ENCODE measurements around the gene LHX6.

DNA sequence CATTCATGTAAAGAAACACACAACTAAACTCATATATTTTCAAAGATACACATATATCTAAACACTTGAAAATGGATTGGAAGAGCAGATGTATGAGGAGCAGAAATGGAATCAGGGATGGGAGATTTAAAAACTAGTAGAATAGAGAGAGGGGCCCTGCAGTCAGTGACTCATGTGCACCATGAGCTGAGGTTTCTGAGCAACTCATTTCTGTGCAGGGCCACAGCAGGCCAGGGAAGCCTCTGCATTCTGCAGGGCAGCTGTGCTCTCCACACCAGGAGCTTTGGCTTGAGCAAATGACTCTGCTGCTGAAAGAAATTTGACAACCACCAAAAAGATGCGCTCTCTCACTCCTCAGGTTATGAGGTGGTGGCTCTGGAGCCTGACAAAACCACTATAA lies 27.1 kb downstream of the LHX6 start:
- TF ChIP-seq, protein P1, sequence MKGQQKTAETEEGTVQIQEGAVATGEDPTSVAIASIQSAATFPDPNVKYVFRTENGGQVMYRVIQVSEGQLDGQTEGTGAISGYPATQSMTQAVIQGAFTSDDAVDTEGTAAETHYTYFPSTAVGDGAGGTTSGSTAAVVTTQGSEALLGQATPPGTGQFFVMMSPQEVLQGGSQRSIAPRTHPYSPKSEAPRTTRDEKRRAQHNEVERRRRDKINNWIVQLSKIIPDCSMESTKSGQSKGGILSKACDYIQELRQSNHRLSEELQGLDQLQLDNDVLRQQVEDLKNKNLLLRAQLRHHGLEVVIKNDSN (IDR thresholded peaks at IDR 0.05) = no peak
- no peak for TF ChIP-seq EP300 (IDR thresholded peaks at IDR 0.05; ENCODE audit: borderline replicate concordance)
- no peak for TF ChIP-seq FOXM1 (IDR thresholded peaks at IDR 0.05; ENCODE audit: borderline replicate concordance, low read depth)
- TF ChIP-seq TAF1 (IDR thresholded peaks at IDR 0.05; ENCODE audit: low read depth) = no peak
- TF ChIP-seq, protein P2, sequence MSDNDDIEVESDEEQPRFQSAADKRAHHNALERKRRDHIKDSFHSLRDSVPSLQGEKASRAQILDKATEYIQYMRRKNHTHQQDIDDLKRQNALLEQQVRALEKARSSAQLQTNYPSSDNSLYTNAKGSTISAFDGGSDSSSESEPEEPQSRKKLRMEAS (IDR thresholded peaks at IDR 0.05) = no peak
- TF ChIP-seq NFIC (IDR thresholded peaks at IDR 0.05) = no peak
- TF ChIP-seq CEBPB (IDR thresholded peaks at IDR 0.05) = no peak
- TF ChIP-seq, protein P3, sequence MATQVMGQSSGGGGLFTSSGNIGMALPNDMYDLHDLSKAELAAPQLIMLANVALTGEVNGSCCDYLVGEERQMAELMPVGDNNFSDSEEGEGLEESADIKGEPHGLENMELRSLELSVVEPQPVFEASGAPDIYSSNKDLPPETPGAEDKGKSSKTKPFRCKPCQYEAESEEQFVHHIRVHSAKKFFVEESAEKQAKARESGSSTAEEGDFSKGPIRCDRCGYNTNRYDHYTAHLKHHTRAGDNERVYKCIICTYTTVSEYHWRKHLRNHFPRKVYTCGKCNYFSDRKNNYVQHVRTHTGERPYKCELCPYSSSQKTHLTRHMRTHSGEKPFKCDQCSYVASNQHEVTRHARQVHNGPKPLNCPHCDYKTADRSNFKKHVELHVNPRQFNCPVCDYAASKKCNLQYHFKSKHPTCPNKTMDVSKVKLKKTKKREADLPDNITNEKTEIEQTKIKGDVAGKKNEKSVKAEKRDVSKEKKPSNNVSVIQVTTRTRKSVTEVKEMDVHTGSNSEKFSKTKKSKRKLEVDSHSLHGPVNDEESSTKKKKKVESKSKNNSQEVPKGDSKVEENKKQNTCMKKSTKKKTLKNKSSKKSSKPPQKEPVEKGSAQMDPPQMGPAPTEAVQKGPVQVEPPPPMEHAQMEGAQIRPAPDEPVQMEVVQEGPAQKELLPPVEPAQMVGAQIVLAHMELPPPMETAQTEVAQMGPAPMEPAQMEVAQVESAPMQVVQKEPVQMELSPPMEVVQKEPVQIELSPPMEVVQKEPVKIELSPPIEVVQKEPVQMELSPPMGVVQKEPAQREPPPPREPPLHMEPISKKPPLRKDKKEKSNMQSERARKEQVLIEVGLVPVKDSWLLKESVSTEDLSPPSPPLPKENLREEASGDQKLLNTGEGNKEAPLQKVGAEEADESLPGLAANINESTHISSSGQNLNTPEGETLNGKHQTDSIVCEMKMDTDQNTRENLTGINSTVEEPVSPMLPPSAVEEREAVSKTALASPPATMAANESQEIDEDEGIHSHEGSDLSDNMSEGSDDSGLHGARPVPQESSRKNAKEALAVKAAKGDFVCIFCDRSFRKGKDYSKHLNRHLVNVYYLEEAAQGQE (IDR thresholded peaks at IDR 0.05; ENCODE audit: low read depth) = no peak
- TF ChIP-seq EGR1 (IDR thresholded peaks at IDR 0.05) = no peak
- no peak for TF ChIP-seq YY1 (IDR thresholded peaks at IDR 0.05; ENCODE audit: low read depth)
- no peak for TF ChIP-seq TCF12 (IDR thresholded peaks at IDR 0.05; ENCODE audit: low read depth)
- TF ChIP-seq ZBTB7A (IDR thresholded peaks at IDR 0.05; ENCODE audit: low read depth) = no peak
- TF ChIP-seq RAD21 (IDR thresholded peaks at IDR 0.05; ENCODE audit: low read depth) = no peak
- TF ChIP-seq TEAD4 (IDR thresholded peaks at IDR 0.05) = no peak

All from Ishikawa (cell line).